Fibroblast of peridontal ligament (primary cell): ENCODE data around the gene SAXO2.
"Not testable (repeated sequence)": the region's sequence is repeated elsewhere in the genome, so short reads cannot be mapped to it uniquely, and the experiment has no call there.

Experiments
- DNase-seq: peaks from one replicate; pipeline ENCODE4 v3.0.0-alpha.2; 2010; ENCODE audit errors: extremely low read depth

Gene SAXO2

GRCh38 chr15:82333603-82334553 is 71.3 kb downstream of the SAXO2 start:
- not testable (repeated sequence) for DNase-seq
